Central memory CD8-positive, alpha-beta T cell (primary cell): Measurements from ENCODE around the gene BAIAP2.
"Not testable (repeated sequence)": the region's sequence is repeated elsewhere in the genome, so short reads cannot be mapped to it uniquely, and the experiment has no call there.

ENCODE experiments used
- ATAC-seq: fragments of 150-1000 bp; cut with Tn5 transposase; replicated peaks from 2 replicates; pipeline ENCODE4 v1.10.0; 2022; ENCODE audit warnings: mild to moderate bottlenecking, moderate FRiP score, moderate number of reproducible peaks; ENCODE audit not compliant: poor library complexity, severe bottlenecking; ENCODE audit errors: extremely low read depth
- DNase-seq, 2 donors: peaks; one replicate each; pipeline ENCODE4 v3.0.0; 2021; ENCODE audit warnings: low spot score in 2 of 2
- H3K27ac Mint-ChIP-seq: one replicate; pipeline ENCODE4 v1.8.0; 2022; ENCODE audit warnings: low read depth, mild to moderate bottlenecking, moderate library complexity, mixed read lengths
- H3K27me3 Mint-ChIP-seq: one replicate; pipeline ENCODE4 v1.8.0; 2022; ENCODE audit warnings: mixed read lengths
- H3K36me3 Mint-ChIP-seq: one replicate; pipeline ENCODE4 v1.8.0; 2022; ENCODE audit warnings: mild to moderate bottlenecking, moderate library complexity, mixed read lengths; ENCODE audit not compliant: insufficient read depth
- H3K4me1 Mint-ChIP-seq: one replicate; pipeline ENCODE4 v1.8.0; 2022; ENCODE audit warnings: mixed read lengths
- H3K4me3 Mint-ChIP-seq: one replicate; pipeline ENCODE4 v1.8.0; 2022; ENCODE audit warnings: mild to moderate bottlenecking, moderate library complexity, mixed read lengths
- H3K9me3 Mint-ChIP-seq: one replicate; pipeline ENCODE4 v1.8.0; 2022; ENCODE audit warnings: mixed read lengths

Gene BAIAP2

DNA sequence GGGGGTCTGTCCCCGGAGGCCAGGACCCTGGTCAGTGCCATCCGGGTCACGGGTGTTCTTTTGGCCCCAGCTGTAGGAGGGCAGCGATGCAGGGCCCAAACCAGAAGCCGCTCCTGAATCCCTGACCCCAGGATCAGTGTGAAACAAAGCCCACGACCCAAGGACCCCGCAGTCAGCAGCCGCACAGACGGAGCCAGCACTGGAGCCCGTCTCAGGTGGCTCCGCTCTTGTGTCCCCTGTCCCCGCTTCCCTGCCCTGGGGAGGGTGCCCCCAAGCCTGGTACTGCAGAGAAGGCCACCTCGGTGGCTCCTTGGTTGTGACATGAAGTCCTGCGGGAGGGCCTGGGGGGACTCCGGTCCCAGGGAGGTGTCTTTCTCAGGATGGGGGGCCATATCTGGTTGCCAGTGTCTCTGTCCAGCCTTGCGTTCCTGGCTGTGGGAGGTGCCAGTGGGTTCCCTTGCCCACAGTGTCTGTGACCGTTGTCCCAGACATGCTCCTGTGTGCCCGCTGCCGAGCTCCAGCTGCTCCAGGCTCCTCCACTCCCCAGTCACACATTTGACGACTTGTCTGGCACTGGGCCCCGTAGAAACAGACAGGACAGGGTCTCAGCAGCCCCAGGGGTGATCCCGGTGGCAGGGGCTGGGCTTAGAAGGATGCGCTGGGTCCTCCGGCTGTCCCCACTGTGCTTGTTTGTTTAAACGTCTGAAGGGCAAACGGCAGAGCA is 33.6 kb downstream of the BAIAP2 start:
- Mint-ChIP-seq H3K4me3 (no peak overlapping the region), H3K27ac (no peak overlapping the region), H3K4me1 (no peaks in the 10 kb centered on the region), H3K27me3 (no peaks in the 10 kb centered on the region), H3K36me3 (peaks cover 3% of the 10 kb centered on the region), H3K9me3 (no peaks in the 10 kb centered on the region)
- DNase-seq (no peak), ATAC-seq (no peak)

GRCh38 chr17:81069135-81069645 is 34.2 kb downstream of the BAIAP2 start:
- Mint-ChIP-seq H3K27me3 (no peaks in the 10 kb centered on the region), H3K27ac (no peak overlapping the region), H3K36me3 (peaks cover 3% of the 10 kb centered on the region), H3K4me1 (no peaks in the 10 kb centered on the region), H3K9me3 (no peaks in the 10 kb centered on the region), H3K4me3 (no peak overlapping the region)
- DNase-seq (no peak), ATAC-seq (no peak)

DNA sequence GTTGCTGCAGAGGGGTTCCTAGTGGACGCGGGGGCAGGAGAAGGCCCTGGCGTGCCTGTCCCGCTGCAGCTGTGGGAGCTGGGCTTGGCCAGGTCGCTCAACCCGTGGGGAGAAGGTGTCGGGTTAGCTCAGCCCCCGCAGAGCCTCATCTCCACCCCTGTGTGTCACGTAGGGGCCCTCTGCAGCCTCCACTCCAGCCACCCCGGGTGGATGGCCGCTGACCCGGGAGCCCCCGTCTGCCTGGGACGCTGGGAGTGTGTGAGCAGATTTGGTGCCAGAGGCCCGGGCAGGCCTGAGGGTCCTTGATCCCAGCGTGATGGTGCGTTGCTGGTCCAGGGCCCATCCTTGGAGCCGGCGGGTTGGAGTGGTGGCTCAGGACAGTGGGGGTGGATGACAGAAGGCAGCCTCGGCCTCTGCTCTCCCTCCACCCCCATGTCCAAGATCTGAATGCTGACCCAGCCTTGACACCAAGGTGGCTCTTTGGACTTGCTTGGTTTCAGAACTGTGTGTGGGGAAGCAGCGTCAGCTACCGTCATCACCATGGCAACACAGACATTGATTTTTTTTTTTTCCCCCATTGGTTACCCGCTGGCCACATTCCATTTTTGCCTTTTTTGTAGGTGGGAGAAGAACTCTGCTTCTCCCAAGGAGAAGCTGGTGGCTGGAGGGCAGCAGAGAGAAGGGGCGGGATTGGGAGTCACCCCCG is 35.7 kb downstream of the BAIAP2 start:
- DNase-seq (no peak), ATAC-seq (no peak)
- Mint-ChIP-seq H3K27me3 (no peaks in the 10 kb centered on the region), H3K9me3 (no peaks in the 10 kb centered on the region), H3K4me1 (no peaks in the 10 kb centered on the region), H3K27ac (no peak overlapping the region), H3K4me3 (no peak overlapping the region), H3K36me3 (peaks cover 3% of the 10 kb centered on the region)

- H3K9me3 Mint-ChIP-seq, result no peaks in the 10 kb centered on the region
- no peak overlapping the region for H3K4me3 Mint-ChIP-seq
- H3K27me3 Mint-ChIP-seq, result no peaks in the 10 kb centered on the region
- H3K4me1 Mint-ChIP-seq, result no peaks in the 10 kb centered on the region
- H3K27ac Mint-ChIP-seq, result no peak overlapping the region
- no peak for ATAC-seq
- peaks cover 3% of the 10 kb centered on the region for H3K36me3 Mint-ChIP-seq
- DNase-seq, result no peak
Observed at GRCh38 chr17:81071761-81072741, 37.1 kb downstream of the BAIAP2 start.

- H3K4me3 Mint-ChIP-seq, result no peak overlapping the region
- H3K27ac Mint-ChIP-seq, result no peak overlapping the region
- ATAC-seq, result no peak
- peaks cover 3% of the 10 kb centered on the region for H3K36me3 Mint-ChIP-seq
- no peaks in the 10 kb centered on the region for H3K27me3 Mint-ChIP-seq
- H3K4me1 Mint-ChIP-seq, result no peaks in the 10 kb centered on the region
- no peaks in the 10 kb centered on the region for H3K9me3 Mint-ChIP-seq
- DNase-seq, result no peak
Observed at GRCh38 chr17:81073967-81074839, 39.3 kb downstream of the BAIAP2 start.

GRCh38 chr17:81074875-81075274 is 39.9 kb downstream of the BAIAP2 start:
- H3K36me3 Mint-ChIP-seq, result peaks cover 3% of the 10 kb centered on the region
- no peaks in the 10 kb centered on the region for H3K27me3 Mint-ChIP-seq
- H3K27ac Mint-ChIP-seq, result no peak overlapping the region
- no peaks in the 10 kb centered on the region for H3K4me1 Mint-ChIP-seq
- no peak overlapping the region for H3K4me3 Mint-ChIP-seq
- H3K9me3 Mint-ChIP-seq, result no peaks in the 10 kb centered on the region
- no peak for ATAC-seq
- DNase-seq, result no peak

DNA sequence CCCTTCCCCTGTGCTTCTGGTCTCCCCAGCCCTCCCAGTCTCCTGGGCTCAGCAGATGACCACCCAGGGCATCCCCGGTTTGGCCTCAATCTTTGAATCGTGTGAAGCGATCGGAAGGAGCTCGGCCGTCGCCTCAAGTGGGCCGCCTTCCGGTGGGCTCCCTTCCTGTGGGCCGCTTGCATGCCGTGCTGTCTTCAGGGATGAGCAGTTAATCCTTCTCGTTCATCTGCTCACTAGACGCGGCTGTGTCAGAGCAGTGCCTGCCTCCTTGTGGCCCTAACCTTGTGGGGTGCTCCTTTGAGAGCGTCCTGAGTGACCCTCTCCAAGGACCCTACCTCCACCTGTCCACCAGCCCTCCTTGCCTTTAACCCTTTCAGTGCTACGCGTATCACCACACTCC is 40.4 kb downstream of the BAIAP2 start:
- H3K4me3 Mint-ChIP-seq, result no peak overlapping the region
- H3K9me3 Mint-ChIP-seq, result no peaks in the 10 kb centered on the region
- no peak for DNase-seq
- no peak overlapping the region for H3K27ac Mint-ChIP-seq
- H3K36me3 Mint-ChIP-seq, result peaks cover 3% of the 10 kb centered on the region
- no peak for ATAC-seq
- H3K27me3 Mint-ChIP-seq, result no peaks in the 10 kb centered on the region
- no peaks in the 10 kb centered on the region for H3K4me1 Mint-ChIP-seq

DNA sequence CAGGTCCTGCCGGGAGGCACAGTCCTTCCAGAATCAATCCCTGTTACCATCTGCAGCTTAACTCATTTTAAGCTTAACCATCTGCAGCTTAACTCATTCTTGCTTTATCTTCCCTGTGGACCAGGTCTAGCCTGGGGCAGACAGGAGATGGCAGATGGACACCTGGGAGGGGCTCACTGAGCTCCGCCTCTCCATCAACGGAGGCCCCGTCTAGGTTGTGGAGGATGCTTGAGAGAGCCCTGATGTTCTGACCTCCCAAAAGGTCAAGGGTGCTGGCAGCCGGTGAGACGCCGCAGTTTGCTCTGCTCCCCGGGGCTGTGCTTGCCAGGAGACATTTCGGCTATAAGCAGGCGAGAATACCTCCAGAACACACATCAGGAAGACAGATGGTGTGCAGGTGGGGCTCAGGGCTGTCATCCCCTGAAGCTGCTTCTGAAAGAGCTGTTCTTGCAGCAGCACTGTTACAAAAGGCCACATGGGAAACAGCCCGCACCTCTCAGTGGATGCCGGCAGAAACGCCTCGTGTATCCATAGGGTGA is 41.3 kb downstream of the BAIAP2 start:
- Mint-ChIP-seq H3K4me3 (no peak overlapping the region), H3K9me3 (no peaks in the 10 kb centered on the region)

DNA sequence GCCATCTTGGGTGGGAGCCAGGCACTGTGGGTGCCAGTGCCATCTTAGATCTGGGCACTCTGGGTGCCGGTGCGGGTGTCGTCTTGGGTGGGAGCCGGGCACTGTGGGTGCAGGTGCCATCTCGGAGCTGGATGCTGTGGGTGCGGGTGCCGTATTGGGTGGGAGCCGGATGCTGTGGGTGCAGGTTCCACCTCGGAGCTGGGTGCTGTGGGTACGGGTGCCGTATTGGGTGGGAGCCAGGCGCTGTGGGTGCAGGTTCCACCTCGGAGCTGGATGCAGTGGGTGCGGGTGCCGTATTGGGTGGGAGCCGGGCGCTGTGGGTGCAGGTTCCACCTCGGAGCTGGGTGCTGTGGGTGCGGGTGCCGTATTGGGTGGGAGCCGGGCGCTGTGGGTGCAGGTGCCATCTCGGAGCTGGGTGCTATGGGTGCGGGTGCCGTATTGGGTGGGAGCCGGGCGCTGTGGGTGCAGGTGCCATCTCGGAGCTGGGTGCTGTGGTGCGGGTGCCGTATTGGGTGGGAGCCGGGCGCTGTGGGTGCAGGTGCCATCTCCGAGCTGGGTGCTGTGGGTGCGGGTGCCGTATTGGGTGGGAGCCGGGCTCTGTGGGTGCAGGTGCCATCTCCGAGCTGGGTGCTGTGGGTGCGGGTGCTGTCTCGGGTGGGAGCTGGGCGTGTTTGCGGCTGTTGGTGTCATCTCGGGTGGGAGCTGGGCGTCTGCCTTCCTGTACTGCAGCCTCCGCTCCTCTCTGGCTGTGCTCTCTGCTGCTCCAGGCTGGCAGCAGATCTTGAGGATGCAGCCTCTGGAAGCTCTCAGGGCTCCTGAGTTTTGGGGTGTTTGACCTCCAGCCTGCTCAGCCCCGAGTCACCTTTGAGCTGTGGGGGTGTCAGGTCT is 43.3 kb downstream of the BAIAP2 start:
- H3K4me3 Mint-ChIP-seq, result not testable (repeated sequence)

More for the DNA sequence above, 41.3 kb downstream of the BAIAP2 start:
- no peaks in the 10 kb centered on the region for H3K27me3 Mint-ChIP-seq
- no peak for DNase-seq
- ATAC-seq, result no peak
- H3K36me3 Mint-ChIP-seq, result peaks cover 3% of the 10 kb centered on the region
- H3K4me1 Mint-ChIP-seq, result no peaks in the 10 kb centered on the region
- H3K27ac Mint-ChIP-seq, result no peak overlapping the region

DNA sequence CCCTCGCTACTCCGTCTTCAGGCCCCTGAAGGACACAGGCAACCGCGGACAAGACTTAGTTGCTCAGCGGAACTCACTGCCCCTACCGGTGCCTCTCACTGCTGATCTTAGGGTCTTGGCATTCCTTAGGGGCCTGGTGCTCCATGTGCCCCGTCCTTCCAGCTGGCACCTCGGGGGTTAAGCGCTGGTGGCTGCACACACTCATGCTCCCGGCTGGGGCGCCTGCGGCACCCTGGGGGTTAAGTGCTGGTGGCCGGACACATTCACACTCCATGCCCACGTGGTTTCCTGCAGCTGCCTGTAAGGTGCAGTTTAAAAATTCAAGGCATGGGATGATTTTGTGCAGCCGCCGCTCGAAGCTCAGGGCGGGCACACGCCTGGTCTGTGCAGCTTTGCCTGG is 45.1 kb downstream of the BAIAP2 start:
- H3K4me1 Mint-ChIP-seq, result no peaks in the 10 kb centered on the region
- H3K36me3 Mint-ChIP-seq, result no peaks in the 10 kb centered on the region
- no peak for DNase-seq
- H3K9me3 Mint-ChIP-seq, result no peaks in the 10 kb centered on the region
- no peak for ATAC-seq
- H3K27ac Mint-ChIP-seq, result no peak overlapping the region
- H3K27me3 Mint-ChIP-seq, result no peaks in the 10 kb centered on the region
- no peak overlapping the region for H3K4me3 Mint-ChIP-seq

More for the DNA sequence above, 43.3 kb downstream of the BAIAP2 start:
- H3K9me3 Mint-ChIP-seq, H3K36me3 Mint-ChIP-seq, H3K27ac Mint-ChIP-seq, H3K27me3 Mint-ChIP-seq, DNase-seq, ATAC-seq, H3K4me1 Mint-ChIP-seq: not testable (repeated sequence)
